Smooth muscle cell (in vitro differentiated cells): ENCODE data around the gene GADD45A. TPM values are rescaled to one million over a fixed set of nuclear protein-coding genes. Genes with fewer than 3 reads are reported as not detected.
A peak's percentile ranks its signal among the peaks of the same experiment; 100 is the strongest.

Source experiments
- DNase-seq: peaks from one replicate; lab custom pipeline; 2025; ENCODE audit not compliant: unreplicated experiment; lab: John Stamatoyannopoulos, UW
- H2AFZ ChIP-seq: fragments of 200-600 bp; sonication (generic); 2 replicates; pipeline ENCODE4 v1.6.0; 2016; ENCODE audit warnings: antibody characterized with exemption, low read depth, mild to moderate bottlenecking
- H3F3A ChIP-seq: fragments of 200-600 bp; sonication (generic); 2 replicates; pipeline ENCODE4 v1.6.0; 2017; ENCODE audit warnings: antibody characterized with exemption, low read depth
- H3K27ac ChIP-seq: fragments of 200-600 bp; sonication (generic); 2 replicates; pipeline ENCODE4 v1.5.1; 2016; ENCODE audit warnings: low read depth, mild to moderate bottlenecking
- H3K27me3 ChIP-seq: fragments of 200-600 bp; sonication (generic); 2 replicates; pipeline ENCODE4 v1.6.1; 2016; ENCODE audit warnings: low read depth, mild to moderate bottlenecking
- H3K36me3 ChIP-seq: fragments of 200-600 bp; sonication (generic); 2 replicates; pipeline ENCODE4 v1.5.1; 2016; ENCODE audit warnings: low read depth
- H3K4me1 ChIP-seq: fragments of 200-600 bp; sonication (generic); 2 replicates; pipeline ENCODE4 v1.5.1; 2016; ENCODE audit warnings: low read depth
- H3K4me2 ChIP-seq: fragments of 200-600 bp; sonication (generic); 2 replicates; pipeline ENCODE4 v1.6.0; 2016; ENCODE audit warnings: mild to moderate bottlenecking
- H3K4me3 ChIP-seq: fragments of 200-600 bp; sonication (generic); 2 replicates; pipeline ENCODE4 v1.5.1; 2016; ENCODE audit warnings: mild to moderate bottlenecking
- H3K79me2 ChIP-seq: fragments of 200-600 bp; sonication (generic); 2 replicates; pipeline ENCODE4 v1.6.0; 2016; ENCODE audit warnings: low read depth, mild to moderate bottlenecking
- H3K9ac ChIP-seq: fragments of 200-600 bp; sonication (generic); 2 replicates; pipeline ENCODE4 v1.6.0; 2016; ENCODE audit warnings: low read depth
- H3K9me3 ChIP-seq: fragments of 200-600 bp; sonication (generic); replicated peaks from 2 replicates; pipeline ENCODE4 v1.5.1; 2016; ENCODE audit warnings: low read depth
- H4K20me1 ChIP-seq: fragments of 200-600 bp; sonication (generic); 2 replicates; pipeline ENCODE4 v1.6.0; 2016; ENCODE audit warnings: low read depth
- CTCF ChIP-seq: fragments of 200-600 bp; sonication (generic); IDR thresholded peaks from 2 replicates; pipeline ENCODE4 v1.5.1; 2017; ENCODE audit warnings: borderline replicate concordance, mild to moderate bottlenecking, antibody characterized with exemption; ENCODE audit not compliant: insufficient read depth, poor library complexity, severe bottlenecking
- WGBS: methylation state at CpG from one replicate; pipeline ENCODE4 v1.1.7; 2016; ENCODE audit warnings: low lambda C conversion rate; 5-methylcytosine and 5-hydroxymethylcytosine counted together
- polyA plus RNA-seq: library from polyadenylated mRNA; unstranded; fragments of >200 nt; fragmentation: Nextera tagmentation; extraction: Ambion mirVana; gene quantifications from 2 replicates; pipeline ENCODE4 v1.2.1, GENCODE V29; 2016
- small RNA-seq: library from RNA; depleted of rRNA; stranded (forward); fragments of <200 nt; gene quantifications from one replicate; pipeline ENCODE3, GENCODE V24; 2014
- total RNA-seq: library from RNA; depleted of rRNA; stranded (reverse); fragments of >200 nt; gene quantifications from 2 replicates; pipeline ENCODE4 v1.2.3, GENCODE V29; 2014

Gene GADD45A
- total and polyA plus RNA-seq, 2 experiments from 2014 or later = 130 to 205 TPM

GRCh38 chr1:67735806-67736627 lies 51.0 kb downstream of the GADD45A start:
- Histone ChIP-seq H3K4me1 (peaks cover 14% of the 10 kb centered on the region), H3K9ac (no peak overlapping the region), H3K27ac (peak overlapping the region; percentile 72), H3K27me3 (no peaks in the 10 kb centered on the region), H3K4me2 (peak overlapping the region; percentile 56), H3F3A (peaks cover 9% of the 10 kb centered on the region), H3K9me3 (no peaks in the 10 kb centered on the region), H2AFZ (no peak overlapping the region), H4K20me1 (peaks cover 4% of the 10 kb centered on the region), H3K79me2 (no peaks in the 10 kb centered on the region), H3K4me3 (no peak overlapping the region), H3K36me3 (no peaks in the 10 kb centered on the region)
- 45% methylated on average over 11 of the region's 11 CpGs for WGBS
- no peak for TF ChIP-seq CTCF
- DNase-seq = no peak

GRCh38 chr1:67736750-67737149 lies 51.7 kb downstream of the GADD45A start:
- Histone ChIP-seq H3K4me1 (peaks cover 14% of the 10 kb centered on the region), H3F3A (peaks cover 9% of the 10 kb centered on the region), H3K27ac (peak overlapping the region; percentile 72), H4K20me1 (peaks cover 4% of the 10 kb centered on the region), H3K9ac (no peak overlapping the region), H3K36me3 (no peaks in the 10 kb centered on the region), H3K4me2 (peak overlapping the region; percentile 56), H3K9me3 (no peaks in the 10 kb centered on the region), H3K27me3 (no peaks in the 10 kb centered on the region), H3K4me3 (no peak overlapping the region), H3K79me2 (no peaks in the 10 kb centered on the region), H2AFZ (no peak overlapping the region)
- no peak for TF ChIP-seq CTCF
- 97% methylated on average over 3 of the region's 3 CpGs for WGBS
- DNase-seq = no peak

DNA sequence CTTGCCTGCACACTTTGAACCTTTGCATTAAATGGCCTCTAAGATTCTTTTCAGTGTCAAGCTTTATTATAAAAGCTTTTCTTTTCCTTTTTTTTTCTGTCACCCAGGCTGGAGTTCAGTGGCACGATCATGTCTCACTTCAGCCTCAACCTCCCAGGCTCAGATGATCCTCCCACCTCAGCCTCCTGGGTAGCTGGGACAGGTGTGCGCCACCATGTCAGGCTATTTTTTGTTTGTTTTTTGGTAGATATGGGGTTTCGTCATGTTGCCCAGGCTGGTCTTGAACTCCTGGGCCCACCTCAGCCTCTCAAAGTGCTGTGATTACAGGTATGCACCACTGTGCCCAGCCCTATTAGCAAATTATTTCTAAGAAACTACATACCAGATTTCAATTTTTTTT lies 52.9 kb downstream of the GADD45A start:
- Histone ChIP-seq H3K27me3 (no peaks in the 10 kb centered on the region), H2AFZ (no peak overlapping the region), H3K9me3 (no peaks in the 10 kb centered on the region), H4K20me1 (peaks cover 5% of the 10 kb centered on the region), H3K4me1 (peaks cover 14% of the 10 kb centered on the region), H3K4me2 (no peak overlapping the region), H3K4me3 (no peak overlapping the region), H3K27ac (no peak overlapping the region), H3F3A (peaks cover 9% of the 10 kb centered on the region), H3K79me2 (peaks cover 6% of the 10 kb centered on the region), H3K9ac (no peak overlapping the region), H3K36me3 (no peaks in the 10 kb centered on the region)
- DNase-seq = no peak
- 93% methylated on average over 3 of the region's 3 CpGs for WGBS
- TF ChIP-seq CTCF = no peak

Small RNA genes lying within 50 kb of the gene (small RNA-seq; reads per million reads assigned to genes)
- gene RN7SL392P = not detected

Other genes starting within 250 kb of the GADD45A start
- gene GNG12, start 148.3 kb downstream of the GADD45A start, total RNA-seq = 86.6 and 95.2 TPM in 2 replicates
- gene GNG12, start 148.3 kb downstream of the GADD45A start, polyA plus RNA-seq = 47.5 and 54.6 TPM in 2 replicates